GM13976 (cell line): ENCODE data around the gene CRYZL1.

Source experiments
- DNase-seq: peaks from one replicate; pipeline ENCODE4 v3.0.0; 2012; ENCODE audit warnings: low spot score
- CTCF ChIP-seq: IDR thresholded peaks from 2 replicates; pipeline ENCODE4 v1.5.1; 2012; ENCODE audit warnings: borderline replicate concordance, mild to moderate bottlenecking; ENCODE audit not compliant: insufficient read depth; ENCODE audit errors: extremely low read depth, missing control alignments, control extremely low read depth
- in situ Hi-C: fragments of 300-500 bp; cut with MboI; formaldehyde crosslinking; loops from one replicate; pipeline ENCODE4 v1.12.0; 2022; ENCODE audit warnings: low sequenced_read_pairs, mixed read lengths, inconsistent platforms; ENCODE audit not compliant: unreplicated experiment

CRYZL1 gene

GRCh38 chr21:33648555-33648954, 7.0 kb upstream of the CRYZL1 start:
- no peak for DNase-seq
- in situ Hi-C loops = no loop called here
- TF ChIP-seq CTCF = no peak

- DNase-seq = no peak
- TF ChIP-seq CTCF = no peak
- in situ Hi-C loops = no loop called here
Measured at GRCh38 chr21:33647587-33647986, 6.0 kb upstream of the CRYZL1 start.

GRCh38 chr21:33645730-33646129, 4.2 kb upstream of the CRYZL1 start:
- TF ChIP-seq CTCF = no peak
- in situ Hi-C loops = no loop called here
- DNase-seq = no peak

GRCh38 chr21:33644383-33645074, 3.0 kb upstream of the CRYZL1 start:
- in situ Hi-C loops = no loop called here
- no peak for DNase-seq
- TF ChIP-seq CTCF = no peak

- in situ Hi-C loops = no loop called here
- DNase-seq = no peak
- TF ChIP-seq CTCF = no peak
Measured at GRCh38 chr21:33643658-33644311, 2.2 kb upstream of the CRYZL1 start.

- in situ Hi-C loops = no loop called here
- peak; percentile 52 for DNase-seq
Measured at GRCh38 chr21:33642896-33643657, 1.5 kb upstream of the CRYZL1 start.

More at GRCh38 chr21:33642896-33643657, 1.5 kb upstream of the CRYZL1 start:
- TF ChIP-seq CTCF = no peak
